GM23338 (cell line): ENCODE data around the gene ORC4.

Source experiments
- CREB1 ChIP-seq: fragments of 250-450 bp; sonication (Bioruptor Pico); IDR thresholded peaks from 2 replicates; pipeline ENCODE4 v1.5.0; 2020; ENCODE audit warnings: low read depth, mild to moderate bottlenecking, moderate library complexity
- EZH2 ChIP-seq: fragments of 200-600 bp; sonication (generic); IDR thresholded peaks from one replicate; pipeline ENCODE4 v1.8.0; 2017; ENCODE audit warnings: antibody characterized with exemption, mild to moderate bottlenecking, low read depth; ENCODE audit not compliant: unreplicated experiment
- NANOG ChIP-seq: IDR thresholded peaks from 2 replicates; pipeline ENCODE4 v1.6.1; 2016; ENCODE audit warnings: antibody characterized with exemption, borderline replicate concordance
- POLR2AphosphoS5 ChIP-seq: IDR thresholded peaks from 2 replicates; pipeline ENCODE4 v1.6.1; 2016; ENCODE audit warnings: antibody characterized with exemption, low read depth
- STAT1 ChIP-seq: IDR thresholded peaks from one replicate; pipeline ENCODE4 v1.6.1; 2016; ENCODE audit warnings: antibody characterized with exemption; ENCODE audit not compliant: unreplicated experiment
- TF ChIP-seq, protein P1 (sequence below), 2 experiments: fragments of 200-600 bp in 1 of 2; sonication (generic) in 1 of 2; conservative IDR thresholded peaks; 2 replicates each; pipeline versions ENCODE4 v1.5.1 to v1.6.1; 2016 to 2017; ENCODE audit warnings: antibody characterized with exemption in 2 of 2, low read depth in 2 of 2, mild to moderate bottlenecking in 2 of 2, moderate library complexity in 1 of 2
- TF ChIP-seq, protein P2 (sequence below): IDR thresholded peaks from one replicate; pipeline ENCODE4 v1.6.1; 2018; ENCODE audit warnings: antibody characterized with exemption; ENCODE audit not compliant: unreplicated experiment

DNA sequence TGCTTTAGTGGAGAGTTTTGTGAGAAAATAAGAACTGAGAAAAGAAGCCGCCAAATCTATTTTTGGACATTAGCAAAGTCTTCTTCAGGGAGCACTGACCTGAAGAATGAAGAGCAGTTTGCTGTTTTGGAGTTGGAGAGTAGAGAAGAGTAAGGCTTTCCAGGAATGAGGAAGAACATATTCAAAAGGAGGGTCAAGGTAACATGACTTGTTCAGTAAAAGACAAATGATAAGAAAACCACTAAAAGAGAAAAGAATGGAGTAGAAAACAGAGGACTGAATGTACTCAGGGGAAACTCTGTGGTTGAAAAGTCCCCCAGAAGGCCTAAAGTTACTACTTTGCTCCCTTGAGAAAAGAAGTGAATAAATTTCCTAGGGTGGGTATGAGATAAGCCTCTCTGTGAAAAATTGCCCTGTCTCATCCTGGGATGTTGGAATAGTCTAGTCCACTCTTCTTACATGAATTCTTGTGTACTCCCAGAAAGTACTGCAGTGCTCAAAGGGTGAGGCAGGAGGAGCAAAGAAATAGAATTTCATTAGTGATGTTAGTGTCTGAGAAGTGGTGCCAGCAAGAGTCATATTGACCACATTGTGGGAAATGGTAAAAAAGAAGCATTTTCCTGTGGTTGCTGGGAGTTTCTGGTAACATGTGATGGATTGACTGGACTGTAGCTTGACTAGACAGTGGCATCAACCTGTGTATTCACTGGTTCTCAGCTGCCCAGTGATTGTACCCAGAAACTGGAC, 28.1 kb upstream of the ORC4 start:
- TF ChIP-seq, protein P1, sequence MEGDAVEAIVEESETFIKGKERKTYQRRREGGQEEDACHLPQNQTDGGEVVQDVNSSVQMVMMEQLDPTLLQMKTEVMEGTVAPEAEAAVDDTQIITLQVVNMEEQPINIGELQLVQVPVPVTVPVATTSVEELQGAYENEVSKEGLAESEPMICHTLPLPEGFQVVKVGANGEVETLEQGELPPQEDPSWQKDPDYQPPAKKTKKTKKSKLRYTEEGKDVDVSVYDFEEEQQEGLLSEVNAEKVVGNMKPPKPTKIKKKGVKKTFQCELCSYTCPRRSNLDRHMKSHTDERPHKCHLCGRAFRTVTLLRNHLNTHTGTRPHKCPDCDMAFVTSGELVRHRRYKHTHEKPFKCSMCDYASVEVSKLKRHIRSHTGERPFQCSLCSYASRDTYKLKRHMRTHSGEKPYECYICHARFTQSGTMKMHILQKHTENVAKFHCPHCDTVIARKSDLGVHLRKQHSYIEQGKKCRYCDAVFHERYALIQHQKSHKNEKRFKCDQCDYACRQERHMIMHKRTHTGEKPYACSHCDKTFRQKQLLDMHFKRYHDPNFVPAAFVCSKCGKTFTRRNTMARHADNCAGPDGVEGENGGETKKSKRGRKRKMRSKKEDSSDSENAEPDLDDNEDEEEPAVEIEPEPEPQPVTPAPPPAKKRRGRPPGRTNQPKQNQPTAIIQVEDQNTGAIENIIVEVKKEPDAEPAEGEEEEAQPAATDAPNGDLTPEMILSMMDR (conservative IDR thresholded peaks at IDR 0.05; ENCODE audit: low read depth in 2 of 2), result no peak
- no peak for TF ChIP-seq CREB1 (CRISPR knock-in tag)
- no peak for TF ChIP-seq POLR2AphosphoS5
- no peak for TF ChIP-seq STAT1
- TF ChIP-seq, protein P2, sequence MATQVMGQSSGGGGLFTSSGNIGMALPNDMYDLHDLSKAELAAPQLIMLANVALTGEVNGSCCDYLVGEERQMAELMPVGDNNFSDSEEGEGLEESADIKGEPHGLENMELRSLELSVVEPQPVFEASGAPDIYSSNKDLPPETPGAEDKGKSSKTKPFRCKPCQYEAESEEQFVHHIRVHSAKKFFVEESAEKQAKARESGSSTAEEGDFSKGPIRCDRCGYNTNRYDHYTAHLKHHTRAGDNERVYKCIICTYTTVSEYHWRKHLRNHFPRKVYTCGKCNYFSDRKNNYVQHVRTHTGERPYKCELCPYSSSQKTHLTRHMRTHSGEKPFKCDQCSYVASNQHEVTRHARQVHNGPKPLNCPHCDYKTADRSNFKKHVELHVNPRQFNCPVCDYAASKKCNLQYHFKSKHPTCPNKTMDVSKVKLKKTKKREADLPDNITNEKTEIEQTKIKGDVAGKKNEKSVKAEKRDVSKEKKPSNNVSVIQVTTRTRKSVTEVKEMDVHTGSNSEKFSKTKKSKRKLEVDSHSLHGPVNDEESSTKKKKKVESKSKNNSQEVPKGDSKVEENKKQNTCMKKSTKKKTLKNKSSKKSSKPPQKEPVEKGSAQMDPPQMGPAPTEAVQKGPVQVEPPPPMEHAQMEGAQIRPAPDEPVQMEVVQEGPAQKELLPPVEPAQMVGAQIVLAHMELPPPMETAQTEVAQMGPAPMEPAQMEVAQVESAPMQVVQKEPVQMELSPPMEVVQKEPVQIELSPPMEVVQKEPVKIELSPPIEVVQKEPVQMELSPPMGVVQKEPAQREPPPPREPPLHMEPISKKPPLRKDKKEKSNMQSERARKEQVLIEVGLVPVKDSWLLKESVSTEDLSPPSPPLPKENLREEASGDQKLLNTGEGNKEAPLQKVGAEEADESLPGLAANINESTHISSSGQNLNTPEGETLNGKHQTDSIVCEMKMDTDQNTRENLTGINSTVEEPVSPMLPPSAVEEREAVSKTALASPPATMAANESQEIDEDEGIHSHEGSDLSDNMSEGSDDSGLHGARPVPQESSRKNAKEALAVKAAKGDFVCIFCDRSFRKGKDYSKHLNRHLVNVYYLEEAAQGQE, result no peak
- no peak for TF ChIP-seq EZH2
- no peak for TF ChIP-seq NANOG
